Kidney tubule cell (primary cell): Measurements from ENCODE around the gene NR1I2.
A peak's percentile ranks its signal among the peaks of the same experiment; 100 is the strongest.

Experiments used
- DNase-seq: peaks from one replicate; pipeline ENCODE4 v3.0.0-alpha.2; 2018; ENCODE audit warnings: low spot score

NR1I2 gene

GRCh38 chr3:119781330-119782198, at the start of gene NR1I2:
TSS of gene NR1I2 (plus strand) at chr3:119782101.
- DNase-seq, result no peak

GRCh38 chr3:119733812-119734211, 48.1 kb upstream of the NR1I2 start:
- DNase-seq, result no peak

DNA sequence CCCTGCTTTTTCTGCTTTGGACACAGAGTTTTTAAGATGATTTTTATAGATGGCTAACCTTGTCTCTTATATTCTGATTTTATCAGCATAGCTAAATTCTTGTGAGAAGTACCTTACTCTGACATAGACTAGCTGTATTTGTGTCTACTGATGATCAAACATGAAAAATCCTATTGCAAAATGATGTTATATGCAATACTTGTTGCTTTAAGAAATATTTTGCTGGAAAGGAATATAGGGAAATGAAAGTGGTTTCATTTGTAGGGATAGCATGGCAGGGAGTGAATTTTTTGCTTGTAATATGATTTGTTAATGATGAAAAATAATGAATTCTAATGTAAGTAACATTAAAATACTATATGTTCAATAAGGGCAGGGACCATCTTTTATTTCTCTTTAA, 43.2 kb upstream of the NR1I2 start:
- DNase-seq, result no peak

- DNase-seq, result no peak
Measured at GRCh38 chr3:119741657-119742590, 40.0 kb upstream of the NR1I2 start.

DNA sequence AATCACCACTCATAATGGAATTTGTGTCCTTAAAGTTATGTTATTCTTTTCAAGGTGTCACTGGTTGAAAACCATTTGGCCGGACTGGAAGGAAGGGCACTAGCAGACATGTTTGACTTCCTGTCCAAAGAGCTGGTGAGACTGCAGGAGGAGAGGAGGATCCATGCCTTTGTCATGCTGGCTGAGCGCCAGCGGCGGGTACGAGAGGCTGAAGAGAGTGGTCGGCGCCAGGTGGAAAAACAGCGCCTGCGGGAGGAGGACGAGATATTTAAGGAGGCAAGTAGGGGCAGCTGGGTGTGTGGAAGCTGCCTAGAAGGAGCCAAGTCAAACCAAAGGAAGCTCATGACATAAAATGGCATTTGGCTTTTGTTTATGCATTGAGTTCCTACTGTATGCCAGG, 38.0 kb upstream of the NR1I2 start:
- DNase-seq, result no peak

DNA sequence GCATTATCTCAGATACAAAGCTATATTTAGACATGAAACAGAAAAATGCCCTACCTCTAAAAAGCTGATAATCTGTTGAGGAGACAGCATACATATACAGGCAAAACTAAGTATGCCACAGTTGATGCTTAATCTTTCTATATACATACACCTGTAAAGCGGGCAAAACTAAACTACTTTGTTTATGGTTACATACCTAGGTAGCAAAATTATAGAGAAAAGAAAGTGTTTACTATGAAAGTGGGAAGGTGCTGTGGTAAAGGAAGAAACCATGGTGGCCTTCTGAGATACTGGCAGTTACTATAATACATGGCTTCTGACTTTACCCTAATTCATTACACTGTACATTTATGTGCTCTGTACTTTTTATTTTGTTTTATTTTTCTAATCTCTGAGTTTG, 36.0 kb upstream of the NR1I2 start:
- no peak for DNase-seq

GRCh38 chr3:119746423-119746822, 35.5 kb upstream of the NR1I2 start:
- no peak for DNase-seq

- no peak for DNase-seq
Measured at GRCh38 chr3:119747357-119747756, 34.5 kb upstream of the NR1I2 start.

GRCh38 chr3:119748991-119749390, 32.9 kb upstream of the NR1I2 start:
- DNase-seq, result peak; percentile 43

- no peak for DNase-seq
Measured at GRCh38 chr3:119751423-119751822, 30.5 kb upstream of the NR1I2 start.

- DNase-seq, result no peak
Measured at GRCh38 chr3:119759962-119760361, 21.9 kb upstream of the NR1I2 start.

- no peak for DNase-seq
Measured at GRCh38 chr3:119762876-119763275, 19.0 kb upstream of the NR1I2 start.

- no peak for DNase-seq
Measured at GRCh38 chr3:119763466-119763865, 18.4 kb upstream of the NR1I2 start.

GRCh38 chr3:119765239-119765638, 16.7 kb upstream of the NR1I2 start:
- DNase-seq, result no peak

- no peak for DNase-seq
Measured at GRCh38 chr3:119767936-119768601, 13.8 kb upstream of the NR1I2 start.

- no peak for DNase-seq
Measured at GRCh38 chr3:119768668-119769393, 13.1 kb upstream of the NR1I2 start.

DNA sequence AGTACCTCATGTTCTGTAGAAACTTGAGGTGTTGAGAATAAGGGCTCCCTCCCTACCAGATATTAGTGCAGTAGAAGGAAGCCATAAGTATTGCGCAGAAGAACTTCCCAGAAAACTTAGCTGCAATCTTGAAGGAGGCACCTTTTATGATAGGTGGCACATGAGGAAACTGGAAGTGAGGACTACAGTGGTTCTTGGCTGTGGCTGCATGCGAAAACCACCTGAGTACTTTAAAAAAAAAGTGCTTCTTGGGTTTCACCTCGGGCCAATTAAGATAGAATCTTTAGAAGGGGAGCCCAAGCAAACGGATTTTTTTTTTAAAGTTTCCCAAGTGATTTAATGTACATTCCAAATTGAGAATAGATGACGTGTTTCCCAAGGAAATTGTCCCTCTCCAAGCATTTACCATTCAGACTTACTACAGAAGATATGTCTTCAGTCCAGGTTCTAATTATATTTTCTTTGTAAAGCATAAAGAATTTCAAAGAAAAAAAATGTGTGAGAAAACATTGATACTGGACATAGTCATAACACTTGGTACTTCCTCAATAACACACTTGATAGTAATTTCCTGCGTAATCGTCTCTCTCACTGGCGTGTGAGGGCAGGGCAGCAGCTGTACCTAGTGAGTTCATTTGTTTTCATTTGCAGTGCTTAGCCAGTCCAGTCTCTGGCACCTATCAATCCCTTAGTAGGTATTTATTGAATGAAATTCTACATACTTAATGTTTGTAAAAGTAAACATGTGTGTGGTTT, 12.3 kb upstream of the NR1I2 start:
- peak; percentile 12 for DNase-seq

GRCh38 chr3:119774444-119774843, 7.5 kb upstream of the NR1I2 start:
- DNase-seq, result no peak

DNA sequence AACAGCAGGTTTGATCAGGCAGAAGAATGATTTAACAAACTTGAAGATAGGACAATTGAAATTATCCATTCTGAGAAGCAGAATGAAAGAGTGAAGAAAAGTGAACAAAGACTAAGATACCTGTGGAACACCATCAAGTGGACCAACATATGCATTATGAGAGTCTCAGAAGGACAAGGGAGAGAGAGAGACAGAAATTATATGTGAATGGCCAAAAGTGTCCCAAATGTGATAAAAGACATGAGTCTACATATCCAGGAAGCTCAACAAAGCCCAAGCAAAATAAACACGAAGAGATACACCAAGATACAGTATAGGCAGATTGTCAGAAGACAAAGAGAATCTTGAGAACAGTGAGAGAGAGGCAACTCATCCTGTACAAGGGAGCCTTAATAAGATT, 5.6 kb upstream of the NR1I2 start:
- DNase-seq, result no peak

- no peak for DNase-seq
Measured at GRCh38 chr3:119778176-119778575, 3.7 kb upstream of the NR1I2 start.

- no peak for DNase-seq
Measured at GRCh38 chr3:119778811-119779210, 3.1 kb upstream of the NR1I2 start.
